ENCODE data around the gene ARHGEF33.

Gene ARHGEF33

GRCh38 chr2:38873763-38874162 is 15.9 kb upstream of the ARHGEF33 start:
- TF ChIP-seq ZFX (IDR thresholded peaks at IDR 0.05; ENCODE audit: borderline replicate concordance) (no peak), CTCF (IDR thresholded peaks at IDR 0.05) (no peak)
- H3K27ac ChIP-seq: no peak overlapping the region

- TF ChIP-seq CTCF (IDR thresholded peaks at IDR 0.05) (no peak), ZFX (IDR thresholded peaks at IDR 0.05; ENCODE audit: borderline replicate concordance) (no peak)
- peak overlapping the region; percentile 65 for H3K27ac ChIP-seq
Observed at GRCh38 chr2:38875227-38875575, 14.5 kb upstream of the ARHGEF33 start.

GRCh38 chr2:38875576-38876367 is 13.9 kb upstream of the ARHGEF33 start, which contains the start of the genes DHX57 and MORN2:
TSS of gene DHX57 (minus strand) at chr2:38875934. CDS start at chr2:38868405, 7,529 bp downstream.
TSS of gene MORN2 (plus strand) at chr2:38875976.
- TF ChIP-seq CTCF (IDR thresholded peaks at IDR 0.05) (no peak), ZFX (IDR thresholded peaks at IDR 0.05; ENCODE audit: borderline replicate concordance) (no peak)
- H3K27ac ChIP-seq: peak within 1 kb of the TSS; percentile 65

- no peak overlapping the region; the same call in 1 of the 2 replicates for H3K27ac ChIP-seq
- TF ChIP-seq CTCF (IDR thresholded peaks at IDR 0.05): no peak
- no peak for TF ChIP-seq ZFX (IDR thresholded peaks at IDR 0.05; ENCODE audit: borderline replicate concordance)
Observed at GRCh38 chr2:38876407-38876806, 13.3 kb upstream of the ARHGEF33 start.

- H3K27ac ChIP-seq: no peak overlapping the region
- TF ChIP-seq CTCF (IDR thresholded peaks at IDR 0.05) (no peak), ZFX (IDR thresholded peaks at IDR 0.05; ENCODE audit: borderline replicate concordance) (no peak)
Observed at GRCh38 chr2:38886063-38886462, 3.6 kb upstream of the ARHGEF33 start.

GRCh38 chr2:38887347-38887746 is 2.3 kb upstream of the ARHGEF33 start:
- H3K27ac ChIP-seq: no peak overlapping the region
- TF ChIP-seq CTCF (IDR thresholded peaks at IDR 0.05) (no peak), ZFX (IDR thresholded peaks at IDR 0.05; ENCODE audit: borderline replicate concordance) (no peak)

- no peak for TF ChIP-seq ZFX (IDR thresholded peaks at IDR 0.05; ENCODE audit: borderline replicate concordance)
- TF ChIP-seq CTCF (IDR thresholded peaks at IDR 0.05): no peak
- no peak overlapping the region for H3K27ac ChIP-seq
Observed at GRCh38 chr2:38887902-38888554, 1.6 kb upstream of the ARHGEF33 start.

Data from 22Rv1 (cell line).